Measurements from ENCODE around the gene PTH2. TPM values are rescaled to one million over a fixed set of nuclear protein-coding genes. Genes with fewer than 3 reads are reported as not detected.
A peak's percentile ranks its signal among the peaks of the same experiment; 100 is the strongest.
"Not testable (repeated sequence)": the region's sequence is repeated elsewhere in the genome, so short reads cannot be mapped to it uniquely, and the experiment has no call there.

Gene PTH2, protein sequence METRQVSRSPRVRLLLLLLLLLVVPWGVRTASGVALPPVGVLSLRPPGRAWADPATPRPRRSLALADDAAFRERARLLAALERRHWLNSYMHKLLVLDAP
- not detected in 2 replicates for total RNA-seq

DNA sequence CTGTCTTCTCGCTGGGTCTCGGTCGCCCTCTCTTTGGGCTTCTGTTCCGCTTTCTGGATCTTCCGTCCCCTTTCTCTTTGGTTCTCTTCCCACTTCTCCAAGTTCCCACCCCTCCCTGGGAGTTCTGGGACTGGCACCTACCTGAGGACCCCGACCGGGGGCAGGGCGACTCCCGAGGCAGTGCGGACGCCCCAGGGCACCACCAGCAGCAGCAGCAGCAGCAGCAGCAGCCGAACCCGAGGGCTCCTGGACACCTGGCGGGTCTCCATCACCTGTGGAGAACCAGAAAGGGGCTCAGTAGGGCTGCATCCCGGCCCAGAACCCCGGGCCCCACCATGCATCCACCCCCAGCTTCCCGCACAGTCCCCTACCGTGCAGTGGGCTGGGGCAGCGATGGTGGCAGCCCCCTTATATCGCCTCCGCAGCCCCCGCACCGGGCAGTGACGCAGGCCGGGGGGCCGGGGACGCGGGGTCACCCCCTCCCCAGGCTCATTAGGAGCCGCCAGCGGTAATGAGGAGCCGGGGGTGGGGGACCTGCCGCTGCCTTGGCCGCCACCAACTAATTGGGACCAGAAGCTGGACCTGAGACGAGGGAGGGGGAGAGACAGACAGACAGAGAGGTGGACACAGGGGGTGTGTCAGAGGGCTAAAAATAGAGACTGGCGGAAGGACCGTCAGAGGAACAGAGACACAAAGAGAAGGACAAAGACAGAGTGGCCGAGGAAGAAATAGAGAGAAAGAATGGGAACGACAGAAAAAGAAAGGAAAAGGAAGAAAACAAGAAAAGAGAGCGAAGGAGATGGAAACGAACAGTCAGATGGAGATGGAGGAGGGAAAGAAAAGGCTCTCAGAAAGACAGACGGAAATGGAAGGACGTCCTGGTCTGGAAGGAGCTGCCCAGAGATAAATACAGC lies at the start of gene PTH2:
PTH2 (minus strand) TSS at position 371 of the 914 bp plus-strand sequence; CDS start at position 269, 102 bp downstream.
- Mint-ChIP-seq H3K4me1 (peaks cover 55% of the 10 kb centered on the region), H3K9me3 (no peaks in the 10 kb centered on the region), H3K36me3 (ENCODE audit: low read depth) (no peaks in the 10 kb centered on the region), H3K4me3 (peak within 1 kb of the TSS; percentile 86), H3K27ac (peak within 1 kb of the TSS; percentile 67), H3K27me3 (peaks cover 89% of the 10 kb centered on the region)
- intact Hi-C loops (cut with micrococcal nuclease), result loop anchor here (2.0 kb wide), 2 partner anchors 15 to 31 kb away; no protein-coding TSS in a partner anchor
- no peak for DNase-seq

DNA sequence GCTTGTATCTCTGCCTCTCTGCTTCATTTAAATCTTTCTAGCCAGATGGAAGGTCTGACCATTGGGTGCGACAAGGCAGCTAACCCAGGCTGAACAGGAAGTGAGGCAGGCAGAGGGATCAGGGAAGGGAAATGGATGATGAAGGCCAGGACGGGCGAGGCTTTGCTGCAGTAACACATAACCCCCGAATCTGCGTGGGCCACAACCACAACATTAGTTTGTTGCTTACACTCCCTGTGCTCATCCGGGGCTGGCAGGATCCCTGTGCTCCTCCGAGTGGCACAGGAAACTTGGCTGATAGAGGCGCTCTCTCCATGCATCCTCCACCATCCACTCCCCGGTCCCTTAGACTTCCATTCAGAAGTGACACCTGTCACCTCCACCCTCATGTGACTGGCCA lies 49.7 kb upstream of the PTH2 start:
- peaks cover 57% of the 10 kb centered on the region for H3K4me1 Mint-ChIP-seq
- intact Hi-C loops (cut with micrococcal nuclease), result no loop called here

DNA sequence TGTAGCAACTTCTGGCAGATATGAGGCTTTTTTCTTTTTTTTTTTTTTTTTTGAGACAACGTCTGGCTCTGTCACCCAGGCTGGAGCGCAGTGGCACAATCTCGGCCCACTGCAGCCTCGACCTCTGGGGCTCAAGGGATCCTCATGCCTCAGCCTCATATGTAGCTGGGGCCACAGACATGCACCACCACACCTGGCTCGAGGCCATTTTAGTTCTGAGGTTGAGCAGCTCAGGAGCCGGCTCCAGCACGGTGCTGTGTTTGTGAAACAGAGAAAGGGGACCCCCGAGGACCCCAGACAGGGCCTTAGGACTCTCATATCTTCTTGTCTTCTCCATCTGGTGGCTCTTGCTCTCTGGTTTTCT lies 47.4 kb upstream of the PTH2 start:
- peaks cover 48% of the 10 kb centered on the region for H3K4me1 Mint-ChIP-seq
- no peaks in the 10 kb centered on the region for H3K27me3 Mint-ChIP-seq
- H3K9me3 Mint-ChIP-seq, result no peaks in the 10 kb centered on the region
- H3K4me3 Mint-ChIP-seq, result peak overlapping the region; percentile 64
- peaks cover 9% of the 10 kb centered on the region for H3K36me3 Mint-ChIP-seq (ENCODE audit: low read depth)
- intact Hi-C loops (cut with micrococcal nuclease), result loop anchor here (1.0 kb wide), 4 partner anchors 19 to 244 kb away; partner anchors contain the start of gene PIH1D1
- DNase-seq, result no peak
- H3K27ac Mint-ChIP-seq, result peak overlapping the region; percentile 92

More for the DNA sequence above, 49.7 kb upstream of the PTH2 start:
- Mint-ChIP-seq H3K4me3 (peak overlapping the region; percentile 97), H3K27ac (peak overlapping the region; percentile 90), H3K36me3 (ENCODE audit: low read depth) (peaks cover 20% of the 10 kb centered on the region), H3K9me3 (no peaks in the 10 kb centered on the region), H3K27me3 (no peaks in the 10 kb centered on the region)
- DNase-seq, result peak; percentile 73

DNA sequence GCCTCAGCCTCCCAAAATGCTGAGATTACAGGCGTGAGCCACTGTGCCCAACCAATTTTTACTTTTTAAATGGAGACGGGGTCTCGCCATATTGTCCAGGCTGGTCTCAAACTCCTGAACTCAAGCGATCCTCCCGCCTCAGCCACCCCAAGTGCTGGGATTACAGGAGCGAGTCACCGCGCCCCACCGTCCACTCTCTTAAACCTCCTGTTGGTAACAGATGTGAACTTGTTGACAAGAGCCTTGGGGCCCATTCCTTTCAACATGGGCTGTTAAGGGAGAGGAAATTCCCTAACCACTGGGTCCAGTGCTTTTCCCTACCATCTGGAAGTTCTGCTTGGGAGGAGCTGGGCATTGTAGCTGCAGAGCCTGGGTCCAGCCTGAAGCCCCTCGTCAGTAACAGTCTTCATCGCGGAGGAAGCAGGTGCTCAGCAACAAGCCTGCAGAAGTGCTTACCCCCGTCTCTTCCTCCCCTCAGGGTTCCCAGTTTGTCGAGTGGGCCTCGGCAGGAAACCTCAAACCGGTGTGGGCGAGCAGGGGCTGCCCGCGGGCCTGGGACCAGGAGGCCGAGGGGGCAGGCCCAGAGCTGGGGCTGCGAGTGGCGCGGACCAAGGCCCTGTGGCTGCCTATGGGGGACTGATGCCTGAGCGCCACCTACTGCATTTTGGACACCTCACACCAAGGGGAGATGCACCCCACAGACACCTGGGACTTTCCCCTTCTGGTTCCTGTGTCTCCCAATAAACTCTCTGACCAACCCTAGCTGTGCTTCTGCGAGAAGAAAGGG lies 46.8 kb upstream of the PTH2 start:
- Mint-ChIP-seq H3K27me3 (no peaks in the 10 kb centered on the region), H3K9me3 (no peaks in the 10 kb centered on the region), H3K4me3 (peak overlapping the region; percentile 64), H3K36me3 (ENCODE audit: low read depth) (peaks cover 9% of the 10 kb centered on the region), H3K27ac (peak overlapping the region; percentile 92), H3K4me1 (peaks cover 44% of the 10 kb centered on the region)
- intact Hi-C loops (cut with micrococcal nuclease), result loop anchor here (1.0 kb wide), 5 partner anchors 19 to 244 kb away; partner anchors contain the start of gene PIH1D1
- DNase-seq, result peak; percentile 95

DNA sequence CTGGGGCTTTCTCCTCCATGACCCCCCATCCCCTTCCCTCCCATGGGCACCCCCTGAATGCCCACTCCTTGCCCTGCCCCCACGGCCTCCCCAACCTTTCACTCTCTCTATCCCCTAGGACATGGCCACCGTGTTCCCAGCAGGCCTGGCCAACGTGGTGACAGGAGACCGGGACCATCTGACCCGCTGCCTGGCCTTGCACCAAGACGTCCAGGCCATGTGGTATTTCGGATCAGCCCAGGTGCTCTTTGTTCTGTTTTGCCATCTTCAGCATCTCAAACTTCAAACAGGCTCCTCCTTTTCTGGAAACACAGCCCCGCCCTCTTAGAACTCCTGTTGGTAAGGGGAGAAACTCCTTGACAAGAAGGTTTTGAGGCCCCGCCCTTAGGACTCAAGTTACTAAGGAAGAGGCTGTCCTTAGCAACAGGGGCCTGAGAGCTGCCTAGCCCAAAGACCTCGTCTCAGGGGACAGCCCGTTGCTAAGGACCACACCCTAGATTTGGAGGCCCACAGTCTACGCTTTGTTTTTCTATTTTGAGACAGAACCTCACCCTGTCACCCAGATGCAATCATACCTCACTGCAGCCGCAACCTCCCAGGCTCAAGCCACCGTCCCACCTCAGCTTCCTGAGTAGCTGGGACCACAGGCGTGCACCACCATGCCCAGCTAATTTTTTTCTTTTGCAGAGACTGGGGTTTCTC lies 45.7 kb upstream of the PTH2 start:
- Mint-ChIP-seq H3K4me3 (peak overlapping the region; percentile 87), H3K27me3 (no peaks in the 10 kb centered on the region), H3K4me1 (peaks cover 42% of the 10 kb centered on the region), H3K36me3 (ENCODE audit: low read depth) (peaks cover 13% of the 10 kb centered on the region), H3K9me3 (no peaks in the 10 kb centered on the region), H3K27ac (peak overlapping the region; percentile 100)
- peak; percentile 98 for DNase-seq
- intact Hi-C loops (cut with micrococcal nuclease), result loop anchor here (1.0 kb wide), 1 partner anchor 77 kb away; no protein-coding TSS in a partner anchor

DNA sequence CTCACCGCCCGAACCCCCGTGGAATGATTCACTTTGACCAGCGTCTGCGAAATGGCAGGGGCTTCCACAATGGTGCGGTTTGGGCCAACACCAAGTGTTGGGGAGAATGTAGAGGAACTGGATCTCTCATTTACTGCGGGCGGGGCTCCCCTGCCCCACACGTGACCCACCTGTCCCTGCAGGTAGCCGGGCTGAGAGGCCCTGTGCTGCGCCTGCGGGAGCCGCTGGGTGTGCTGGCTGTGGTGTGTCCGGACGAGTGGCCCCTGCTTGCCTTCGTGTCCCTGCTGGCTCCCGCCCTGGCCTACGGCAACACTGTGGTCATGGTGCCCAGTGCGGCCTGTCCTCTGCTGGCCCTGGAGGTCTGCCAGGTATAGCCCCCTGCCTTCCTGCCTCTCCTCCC lies 45.0 kb upstream of the PTH2 start:
- peaks cover 13% of the 10 kb centered on the region for H3K36me3 Mint-ChIP-seq (ENCODE audit: low read depth)
- peak overlapping the region; percentile 100 for H3K27ac Mint-ChIP-seq
- no peaks in the 10 kb centered on the region for H3K27me3 Mint-ChIP-seq
- H3K4me1 Mint-ChIP-seq, result peaks cover 36% of the 10 kb centered on the region
- no peaks in the 10 kb centered on the region for H3K9me3 Mint-ChIP-seq
- DNase-seq, result no peak
- intact Hi-C loops (cut with micrococcal nuclease), result no loop called here
- peak overlapping the region; percentile 87 for H3K4me3 Mint-ChIP-seq

DNA sequence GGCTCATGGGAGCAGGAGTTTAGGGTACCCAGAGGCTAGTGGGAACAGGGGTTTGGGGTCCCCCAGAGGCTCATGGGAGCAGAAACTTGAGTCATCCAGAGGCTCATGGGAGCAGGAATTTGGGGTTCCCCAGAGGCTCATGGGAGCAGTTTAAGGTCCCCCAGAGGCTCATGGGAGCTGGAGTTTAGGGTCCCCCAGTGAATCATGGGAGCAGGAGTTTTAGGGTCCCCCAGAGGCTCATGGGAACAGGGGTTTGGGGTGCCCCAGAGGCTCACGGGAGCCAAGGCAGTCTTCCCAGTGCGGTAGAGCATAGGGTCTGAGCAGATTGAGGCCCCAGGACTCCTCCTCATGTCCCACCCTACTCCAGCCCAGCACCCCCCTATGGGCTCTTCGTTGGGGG lies 42.1 kb upstream of the PTH2 start:
- DNase-seq, result no peak
- Mint-ChIP-seq H3K27ac (no peak overlapping the region), H3K4me3 (no peak overlapping the region), H3K9me3 (no peaks in the 10 kb centered on the region), H3K27me3 (no peaks in the 10 kb centered on the region), H3K4me1 (peaks cover 18% of the 10 kb centered on the region), H3K36me3 (ENCODE audit: low read depth) (peaks cover 20% of the 10 kb centered on the region)
- intact Hi-C loops (cut with micrococcal nuclease), result no loop called here

DNA sequence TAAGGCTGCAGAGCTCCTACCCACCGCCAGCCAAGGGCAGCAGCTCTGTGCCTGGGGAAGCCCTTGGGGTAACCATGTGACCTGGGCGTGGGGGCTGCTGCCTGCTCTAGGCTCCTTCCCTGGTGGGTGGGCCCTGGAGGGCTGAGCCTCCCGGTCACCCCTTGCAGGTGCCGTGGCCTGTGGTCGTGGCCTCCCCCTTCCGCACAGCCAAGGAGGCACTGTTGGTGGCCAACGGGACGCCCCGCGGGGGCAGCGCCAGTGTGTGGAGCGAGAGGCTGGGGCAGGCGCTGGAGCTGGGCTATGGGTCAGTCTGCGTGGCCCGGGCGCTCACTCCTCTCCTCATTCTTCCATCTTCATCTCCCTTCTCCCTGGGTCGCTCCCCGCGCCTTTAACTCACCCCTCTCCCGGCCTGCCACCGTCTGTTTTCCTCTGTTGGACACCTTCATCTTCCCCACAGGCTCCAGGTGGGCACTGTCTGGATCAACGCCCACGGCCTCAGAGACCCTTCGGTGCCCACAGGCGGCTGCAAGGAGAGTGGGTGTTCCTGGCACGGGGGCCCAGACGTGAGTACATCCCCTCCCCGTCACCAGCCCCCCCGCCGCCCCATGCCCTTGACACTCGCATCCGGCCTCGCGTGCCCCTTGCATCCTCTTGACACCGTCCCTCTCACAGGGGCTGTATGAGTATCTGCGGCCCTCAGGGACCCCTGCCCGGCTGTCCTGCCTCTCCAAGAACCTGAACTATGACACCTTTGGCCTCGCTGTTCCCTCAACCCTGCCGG lies 40.9 kb upstream of the PTH2 start:
- intact Hi-C loops (cut with micrococcal nuclease), result no loop called here
- no peak overlapping the region for H3K4me3 Mint-ChIP-seq
- peaks cover 17% of the 10 kb centered on the region for H3K36me3 Mint-ChIP-seq (ENCODE audit: low read depth)
- H3K27me3 Mint-ChIP-seq, result no peaks in the 10 kb centered on the region
- H3K27ac Mint-ChIP-seq, result no peak overlapping the region
- DNase-seq, result no peak
- H3K9me3 Mint-ChIP-seq, result no peaks in the 10 kb centered on the region
- H3K4me1 Mint-ChIP-seq, result peaks cover 8% of the 10 kb centered on the region

DNA sequence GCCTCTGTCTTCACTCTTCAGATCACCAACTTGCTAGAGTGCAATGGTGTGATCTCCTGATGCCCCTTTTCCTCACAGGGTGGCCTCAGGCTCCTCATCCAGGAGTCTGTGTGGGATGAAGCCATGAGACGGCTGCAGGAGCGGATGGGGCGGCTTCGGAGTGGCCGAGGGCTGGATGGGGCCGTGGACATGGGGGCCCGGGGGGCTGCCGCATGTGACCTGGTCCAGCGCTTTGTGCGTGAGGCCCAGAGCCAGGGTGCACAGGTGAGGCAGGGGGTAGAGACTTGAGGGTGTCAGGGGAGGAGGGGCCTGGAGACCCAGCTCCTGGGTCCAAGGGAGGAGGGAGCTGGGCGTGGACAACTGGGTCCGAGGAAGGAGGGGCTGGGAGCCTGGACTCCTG lies 39.3 kb upstream of the PTH2 start:
- no peaks in the 10 kb centered on the region for H3K27me3 Mint-ChIP-seq
- peaks cover 14% of the 10 kb centered on the region for H3K36me3 Mint-ChIP-seq (ENCODE audit: low read depth)
- H3K4me3 Mint-ChIP-seq, result no peak overlapping the region
- DNase-seq, result no peak
- no peak overlapping the region for H3K27ac Mint-ChIP-seq
- H3K9me3 Mint-ChIP-seq, result no peaks in the 10 kb centered on the region
- intact Hi-C loops (cut with micrococcal nuclease), result no loop called here
- H3K4me1 Mint-ChIP-seq, result no peaks in the 10 kb centered on the region

DNA sequence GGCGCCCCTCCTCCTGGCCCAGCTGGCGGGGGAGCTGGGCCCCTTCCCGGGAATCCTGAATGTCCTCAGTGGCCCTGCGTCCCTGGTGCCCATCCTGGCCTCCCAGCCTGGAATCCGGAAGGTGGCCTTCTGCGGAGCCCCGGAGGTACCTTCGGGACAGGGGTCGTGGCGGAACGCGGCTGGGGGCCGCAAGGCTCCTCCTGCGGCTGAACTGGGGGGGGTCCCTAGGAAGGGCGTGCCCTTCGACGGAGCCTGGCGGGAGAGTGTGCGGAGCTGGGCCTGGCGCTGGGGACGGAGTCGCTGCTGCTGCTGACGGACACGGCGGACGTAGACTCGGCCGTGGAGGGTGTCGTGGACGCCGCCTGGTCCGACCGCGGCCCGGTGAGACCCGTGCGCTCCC lies 38.4 kb upstream of the PTH2 start:
- H3K27ac Mint-ChIP-seq, result no peak overlapping the region
- intact Hi-C loops (cut with micrococcal nuclease), result no loop called here
- no peak for DNase-seq

DNA sequence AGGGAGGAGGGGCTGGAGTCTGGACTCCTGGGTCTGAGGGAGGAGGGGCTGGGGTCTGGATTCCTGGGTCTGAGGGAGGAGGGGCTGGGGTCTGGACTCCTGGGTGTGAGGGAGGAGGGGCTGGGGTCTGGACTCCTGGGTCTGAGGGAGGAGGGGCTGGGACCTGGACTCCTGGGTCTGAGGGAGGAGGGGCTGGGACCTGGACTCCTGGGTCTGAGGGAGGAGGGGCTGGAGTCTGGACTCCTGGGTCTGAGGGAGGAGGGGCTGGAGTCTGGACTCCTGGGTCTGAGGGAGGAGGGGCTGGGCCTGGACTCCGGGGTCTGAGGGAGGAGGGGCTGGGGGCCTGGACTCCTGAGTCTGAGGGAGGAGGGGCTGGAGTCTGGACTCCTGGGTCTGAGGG lies 37.9 kb upstream of the PTH2 start:
- intact Hi-C loops (cut with micrococcal nuclease); H3K27ac Mint-ChIP-seq; H3K4me1 Mint-ChIP-seq; DNase-seq; H3K9me3 Mint-ChIP-seq; H3K27me3 Mint-ChIP-seq; H3K4me3 Mint-ChIP-seq: not testable (repeated sequence)
- peaks cover 19% of the 10 kb centered on the region for H3K36me3 Mint-ChIP-seq (ENCODE audit: low read depth)

More for the DNA sequence above, 38.4 kb upstream of the PTH2 start:
- Mint-ChIP-seq H3K27me3 (no peaks in the 10 kb centered on the region), H3K9me3 (no peaks in the 10 kb centered on the region), H3K4me3 (no peak overlapping the region), H3K36me3 (ENCODE audit: low read depth) (peaks cover 16% of the 10 kb centered on the region), H3K4me1 (peaks cover 2% of the 10 kb centered on the region)

DNA sequence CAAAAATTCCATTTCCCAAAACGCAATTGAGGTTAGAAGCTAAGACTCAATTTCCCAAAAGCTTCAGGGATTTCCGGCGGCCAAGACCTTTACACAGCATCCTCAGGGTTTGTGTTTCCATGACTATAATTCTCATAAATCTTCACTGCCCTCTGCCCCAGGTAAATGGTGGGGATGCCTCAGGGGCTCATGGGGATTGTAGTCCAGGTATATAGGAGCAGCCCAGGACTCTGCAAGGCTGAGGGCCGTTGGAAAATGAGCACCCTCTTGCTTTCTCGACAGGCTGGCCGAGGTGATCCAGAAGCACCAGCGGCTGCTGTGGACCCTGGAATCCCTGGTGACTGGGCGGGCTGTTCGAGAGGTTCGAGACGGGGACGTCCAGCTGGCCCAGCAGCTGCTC lies 36.1 kb upstream of the PTH2 start:
- intact Hi-C loops (cut with micrococcal nuclease), result no loop called here
- Mint-ChIP-seq H3K27me3 (no peaks in the 10 kb centered on the region), H3K9me3 (no peaks in the 10 kb centered on the region), H3K27ac (no peak overlapping the region), H3K4me3 (no peak overlapping the region), H3K36me3 (ENCODE audit: low read depth) (peaks cover 15% of the 10 kb centered on the region), H3K4me1 (peaks cover 8% of the 10 kb centered on the region)
- no peak for DNase-seq

DNA sequence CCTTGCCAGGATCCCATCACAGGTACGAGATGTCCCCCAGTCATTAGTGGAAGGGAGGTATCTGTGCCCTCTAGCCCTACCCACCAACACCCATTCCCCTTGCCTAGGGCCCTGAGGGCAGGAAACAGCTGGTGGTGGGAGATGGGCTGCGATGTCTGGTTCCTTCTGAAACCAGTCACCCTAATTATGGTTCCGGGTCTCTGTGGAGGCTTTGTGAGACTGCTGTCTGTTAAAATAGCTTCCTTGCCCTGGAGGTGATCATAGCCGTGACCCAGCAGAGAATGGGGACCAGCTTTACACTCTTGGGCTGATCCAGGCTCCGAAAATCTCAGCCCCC lies 35.3 kb upstream of the PTH2 start:
- H3K9me3 Mint-ChIP-seq, result no peaks in the 10 kb centered on the region
- no peak overlapping the region for H3K4me3 Mint-ChIP-seq
- no peaks in the 10 kb centered on the region for H3K27me3 Mint-ChIP-seq
- H3K4me1 Mint-ChIP-seq, result peaks cover 11% of the 10 kb centered on the region
- no peak for DNase-seq
- intact Hi-C loops (cut with micrococcal nuclease), result no loop called here
- no peak overlapping the region for H3K27ac Mint-ChIP-seq
- peaks cover 15% of the 10 kb centered on the region for H3K36me3 Mint-ChIP-seq (ENCODE audit: low read depth)

Data from activated CD4-positive, alpha-beta T cell treated with anti-CD3 and anti-CD28 coated beads, Interleukin-2, amount 10 ng/mL, durations not matched to agents 24 days and 14 days (primary cell).